GM12892 (cell line): ENCODE results near the gene TSGA10IP.

ENCODE experiments used
- POLR2A ChIP-seq: IDR thresholded peaks from 2 replicates; pipeline ENCODE4 v1.6.1; 2011; ENCODE audit warnings: low read depth, low read length, control low read depth
- POLR2AphosphoS5 ChIP-seq: IDR thresholded peaks from 2 replicates; pipeline ENCODE4 v1.6.1; 2011; ENCODE audit warnings: low read depth, low read length, control low read depth

DNA sequence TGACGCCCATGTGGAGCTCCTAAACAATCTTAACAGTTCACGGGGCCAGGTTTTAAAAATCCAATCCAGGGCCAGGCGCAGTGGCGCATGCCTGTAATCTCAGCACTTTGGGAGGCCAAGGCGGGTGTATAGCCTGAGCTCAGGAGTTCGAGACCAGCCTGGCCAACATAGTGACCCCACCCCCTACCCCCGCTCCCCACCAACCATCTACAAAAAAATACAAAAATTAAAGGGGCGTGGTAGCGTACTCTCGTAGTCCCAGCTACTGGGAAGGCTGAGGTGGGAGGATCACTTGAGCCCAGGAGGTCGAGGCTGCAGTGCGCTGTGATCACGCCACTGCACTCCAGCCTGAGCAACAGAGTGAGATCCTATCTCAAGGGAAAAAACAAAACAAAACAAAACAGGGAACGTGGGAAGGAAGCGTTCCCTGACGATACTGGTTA lies 15.6 kb downstream of the TSGA10IP start:
- TF ChIP-seq POLR2A (no peak), POLR2AphosphoS5 (no peak)
